ENCODE data around the gene AIM2.
"Not testable (repeated sequence)": the region's sequence is repeated elsewhere in the genome, so short reads cannot be mapped to it uniquely, and the experiment has no call there.

The AIM2 gene, protein sequence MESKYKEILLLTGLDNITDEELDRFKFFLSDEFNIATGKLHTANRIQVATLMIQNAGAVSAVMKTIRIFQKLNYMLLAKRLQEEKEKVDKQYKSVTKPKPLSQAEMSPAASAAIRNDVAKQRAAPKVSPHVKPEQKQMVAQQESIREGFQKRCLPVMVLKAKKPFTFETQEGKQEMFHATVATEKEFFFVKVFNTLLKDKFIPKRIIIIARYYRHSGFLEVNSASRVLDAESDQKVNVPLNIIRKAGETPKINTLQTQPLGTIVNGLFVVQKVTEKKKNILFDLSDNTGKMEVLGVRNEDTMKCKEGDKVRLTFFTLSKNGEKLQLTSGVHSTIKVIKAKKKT

DNA sequence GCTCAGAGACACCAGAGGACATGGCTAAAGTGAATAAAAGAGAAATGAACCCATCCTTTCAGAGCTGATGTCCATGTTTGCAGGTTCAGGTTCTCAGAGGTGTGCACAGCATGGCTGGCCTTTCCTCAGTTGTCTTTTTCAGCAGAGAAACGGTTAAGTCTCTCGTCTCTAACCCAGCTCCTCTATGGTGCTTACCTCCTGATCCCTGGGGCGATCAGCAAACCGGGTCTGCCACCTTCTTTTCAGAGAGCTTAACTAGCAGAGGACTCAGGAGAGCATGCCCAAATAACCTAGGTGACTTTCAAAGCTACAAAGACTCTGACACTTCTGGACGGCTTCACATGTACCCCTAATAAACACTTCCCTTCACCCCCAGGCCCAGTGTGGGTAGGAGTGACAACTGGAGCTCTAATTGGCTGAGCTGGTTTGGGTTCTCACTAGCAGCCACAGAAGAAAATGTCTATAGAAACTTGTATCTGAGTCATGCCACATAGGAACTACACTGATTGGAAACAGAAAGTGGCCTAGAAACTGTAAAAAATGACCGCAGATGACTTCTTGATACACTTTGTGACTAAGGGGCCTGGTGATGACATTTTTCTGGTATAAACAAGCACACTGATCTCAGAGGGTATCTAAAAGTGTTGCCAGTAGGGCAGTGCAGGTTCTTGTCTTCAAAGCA lies at the start of gene AIM2:
Gene AIM2, minus strand, starts transcription at position 329 of the 682 bp plus-strand sequence. CDS start 3,267 bp downstream, outside the sequence.
- DNase-seq = no peak

DNA sequence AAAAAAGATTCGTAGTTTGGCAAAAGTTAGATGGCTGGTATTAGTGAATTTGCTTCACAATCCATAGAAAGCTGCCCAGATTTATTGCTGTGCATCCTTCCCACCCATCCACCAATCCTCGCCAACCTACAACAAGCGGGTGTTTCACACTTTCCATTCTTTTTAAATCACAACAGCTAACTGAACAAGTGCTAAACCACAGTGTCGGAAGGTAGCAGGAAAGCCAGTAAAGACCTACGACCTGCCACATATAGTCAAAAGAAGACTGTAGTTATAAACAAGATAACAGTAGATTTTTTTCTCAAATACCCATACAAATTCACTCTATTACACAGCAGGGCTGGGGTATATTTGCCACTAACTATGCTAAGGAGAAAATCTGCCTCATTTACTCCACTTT lies 47.0 kb upstream of the AIM2 start:
- no peak for DNase-seq

DNA sequence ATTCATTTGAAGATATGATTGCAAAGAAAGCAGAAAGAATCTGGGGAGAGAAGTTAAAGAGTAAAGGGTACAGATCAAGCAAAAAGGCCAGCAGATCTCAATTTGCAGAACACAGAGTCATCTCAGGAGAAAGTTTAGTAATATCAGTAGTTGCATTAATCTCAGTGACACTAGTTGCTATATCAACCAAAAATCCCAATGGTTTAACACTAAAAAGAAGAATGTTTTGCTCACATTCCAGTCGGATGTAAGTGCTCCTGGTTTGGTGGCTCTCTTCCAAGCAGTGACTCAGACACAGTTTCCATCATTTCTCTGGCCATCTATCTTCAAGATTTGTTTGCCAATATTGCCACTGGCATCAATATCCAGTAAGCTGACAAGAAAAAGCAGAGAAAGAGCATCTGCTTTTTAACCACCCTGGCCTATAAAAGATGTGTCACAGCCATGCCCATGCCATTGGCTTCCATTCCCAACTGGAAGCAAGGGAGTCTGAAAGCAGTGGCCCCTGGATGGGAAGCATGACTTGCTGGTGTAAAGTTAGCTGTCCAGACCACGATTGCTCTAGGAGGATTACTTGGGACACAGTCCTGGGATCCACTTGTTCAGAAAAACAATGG lies 45.5 kb upstream of the AIM2 start:
- DNase-seq = no peak

DNA sequence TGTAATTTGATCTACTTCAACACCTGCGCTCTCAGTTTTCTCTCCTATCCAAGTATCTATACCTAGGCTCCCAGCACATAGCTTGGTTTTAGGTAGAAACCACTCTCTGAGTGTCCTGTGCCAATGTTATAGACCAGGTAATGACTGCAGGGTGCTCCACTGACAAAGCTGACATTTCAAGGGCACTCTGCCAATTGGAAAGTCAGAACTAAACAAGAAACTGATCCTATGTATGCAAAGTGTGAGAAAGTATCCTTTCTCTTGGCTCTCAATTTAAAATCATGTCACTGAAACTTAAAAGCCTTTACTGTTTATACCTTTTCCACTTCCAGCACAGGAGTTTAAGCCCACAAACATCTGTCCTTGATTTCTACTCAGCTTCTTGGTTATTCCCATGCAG lies 45.0 kb upstream of the AIM2 start:
- no peak for DNase-seq

DNA sequence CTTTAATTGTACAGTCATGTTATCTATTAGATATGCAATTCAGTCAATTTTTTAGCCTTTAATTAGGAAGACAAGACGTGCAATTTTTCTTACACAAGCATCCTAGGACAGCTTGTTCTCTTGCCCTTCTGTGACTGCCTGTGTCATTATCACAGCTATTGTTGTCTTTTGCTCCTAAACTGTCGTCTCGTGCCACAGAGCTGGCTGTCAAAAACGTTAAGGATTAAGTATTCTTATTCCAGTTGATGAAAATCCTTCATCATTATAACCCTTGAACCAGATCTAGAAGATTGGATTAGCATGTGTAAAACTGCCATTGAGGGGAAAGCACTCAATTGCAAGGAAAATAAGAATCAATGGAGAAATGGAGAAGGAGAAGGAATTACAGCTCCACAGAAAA lies 43.8 kb upstream of the AIM2 start:
- DNase-seq = no peak

DNA sequence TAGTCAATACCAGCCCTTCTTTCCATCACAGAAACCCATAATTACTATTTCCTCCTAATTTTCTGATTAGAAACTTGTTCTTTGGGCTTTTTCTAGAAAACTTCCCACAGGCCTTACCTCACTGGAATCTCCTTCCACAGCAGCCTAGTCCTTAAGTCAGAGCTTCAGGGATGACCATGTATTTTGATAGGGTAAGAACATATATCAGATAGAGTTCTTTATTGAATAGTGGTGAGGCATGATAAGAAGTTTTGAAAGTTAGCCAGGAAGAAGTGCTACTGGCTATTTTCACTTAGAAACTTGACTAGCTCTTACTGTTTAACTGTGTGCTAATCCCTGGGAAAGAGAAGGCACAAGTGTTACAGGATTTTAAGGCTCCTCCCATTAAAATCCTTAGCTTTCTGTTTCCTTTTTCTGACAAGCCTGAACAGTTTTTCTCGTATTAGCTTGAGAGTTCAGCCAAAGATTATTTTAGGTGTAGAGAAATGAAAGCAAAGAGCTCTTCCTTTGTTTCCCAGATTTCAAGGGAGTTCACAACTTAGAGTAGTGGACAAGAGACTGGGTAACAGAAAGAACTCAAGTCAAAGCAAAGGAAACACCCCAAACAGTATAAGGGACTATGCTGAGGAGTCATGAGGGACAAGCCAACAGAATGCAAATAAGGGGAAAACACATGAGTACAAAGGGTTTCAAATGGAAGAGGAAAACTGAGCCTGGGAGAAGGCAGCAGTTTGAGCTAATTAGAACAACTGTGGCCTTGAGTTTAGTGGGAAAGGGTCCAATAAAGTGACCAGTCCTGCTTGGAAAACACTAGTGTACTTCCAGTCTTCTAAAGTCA lies 37.2 kb upstream of the AIM2 start:
- DNase-seq = no peak

DNA sequence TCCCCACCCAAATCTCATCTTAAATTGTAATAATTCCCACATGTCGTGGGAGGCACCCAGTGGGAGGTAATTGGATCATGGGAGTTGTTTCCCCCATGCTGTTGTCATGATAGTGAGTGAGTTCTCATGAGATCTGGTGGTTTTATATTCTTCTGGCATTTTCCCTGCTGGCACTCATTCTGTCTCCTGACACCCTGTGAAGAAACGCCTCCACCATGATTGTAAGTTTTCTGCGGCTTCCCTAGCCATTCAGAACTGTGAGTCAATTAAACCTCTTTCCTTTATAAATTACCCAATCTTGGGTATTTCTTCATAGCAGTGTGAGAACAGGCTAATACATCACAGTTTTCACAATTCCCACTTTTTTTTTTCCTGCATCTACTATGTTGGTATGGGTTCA lies 26.5 kb upstream of the AIM2 start:
- DNase-seq = not testable (repeated sequence)

DNA sequence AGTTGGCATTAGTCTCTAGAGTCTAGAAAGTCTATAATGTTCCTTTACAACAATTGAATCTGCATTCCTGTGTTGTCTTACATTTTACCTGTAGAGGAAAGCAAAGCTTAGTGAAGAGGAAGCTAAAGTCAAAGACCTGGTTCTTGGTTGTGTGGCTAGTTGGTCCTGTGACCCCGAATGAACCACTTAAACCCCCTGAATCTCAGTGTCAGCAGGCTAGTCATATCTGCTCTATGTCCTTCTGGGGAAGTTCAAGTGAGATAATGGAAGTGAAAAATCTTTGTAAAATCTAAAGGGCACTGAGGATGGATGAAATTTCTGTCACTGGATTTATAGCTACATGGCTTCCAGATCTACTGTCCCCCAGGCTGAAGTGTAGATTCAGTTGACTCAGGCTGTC lies 24.0 kb upstream of the AIM2 start:
- DNase-seq = no peak

DNA sequence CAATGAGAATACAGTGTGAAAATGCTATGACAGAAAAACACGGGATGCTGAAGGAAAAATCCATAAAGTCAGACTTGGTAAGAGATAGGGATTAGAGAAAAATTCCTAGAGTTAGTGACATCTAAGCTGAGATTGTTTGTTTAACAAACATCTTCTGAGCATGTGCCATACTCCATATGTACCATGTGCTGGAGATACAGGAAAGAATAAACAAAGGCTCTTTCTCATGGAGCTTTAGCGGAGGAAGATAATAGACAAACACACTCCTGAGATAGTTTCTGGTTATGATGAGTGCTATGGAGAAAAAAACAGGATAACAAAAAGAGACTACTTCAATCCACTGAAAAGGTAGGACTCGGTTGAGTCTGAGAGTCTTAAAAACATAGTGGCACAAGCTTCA lies 22.0 kb upstream of the AIM2 start:
- DNase-seq = no peak

DNA sequence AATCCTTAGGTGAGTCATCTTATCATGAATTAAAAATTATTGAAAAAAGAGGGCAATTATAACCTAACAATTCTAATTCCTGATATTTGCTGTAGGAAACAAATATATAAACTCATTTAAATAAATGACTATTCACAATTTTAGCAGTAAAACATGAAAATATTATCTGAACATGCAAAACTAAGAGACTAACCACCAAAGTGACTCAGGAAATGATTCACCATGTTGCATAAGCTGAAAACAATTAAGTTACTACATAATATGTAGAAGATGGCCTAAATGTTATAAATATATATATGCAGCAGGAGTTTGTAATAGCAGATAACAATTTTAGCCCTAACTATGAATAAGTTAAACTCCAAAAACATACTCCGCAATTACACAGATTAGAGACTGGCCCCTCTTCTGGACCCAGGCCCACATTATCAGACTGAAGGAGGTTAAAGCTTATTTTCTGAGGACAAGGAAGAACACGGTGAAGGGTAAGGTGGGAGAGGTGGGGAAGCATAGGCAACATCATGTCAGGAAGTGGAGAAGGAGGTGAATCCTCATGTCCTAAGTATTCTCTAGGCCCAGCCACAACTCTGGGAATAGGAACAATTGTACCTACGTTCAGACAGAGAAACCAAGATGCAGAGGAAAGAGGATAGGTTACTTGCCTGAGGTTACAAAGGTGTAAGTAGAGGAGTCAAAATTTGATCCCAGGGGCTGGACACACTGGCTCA lies 15.6 kb upstream of the AIM2 start:
- DNase-seq = no peak

DNA sequence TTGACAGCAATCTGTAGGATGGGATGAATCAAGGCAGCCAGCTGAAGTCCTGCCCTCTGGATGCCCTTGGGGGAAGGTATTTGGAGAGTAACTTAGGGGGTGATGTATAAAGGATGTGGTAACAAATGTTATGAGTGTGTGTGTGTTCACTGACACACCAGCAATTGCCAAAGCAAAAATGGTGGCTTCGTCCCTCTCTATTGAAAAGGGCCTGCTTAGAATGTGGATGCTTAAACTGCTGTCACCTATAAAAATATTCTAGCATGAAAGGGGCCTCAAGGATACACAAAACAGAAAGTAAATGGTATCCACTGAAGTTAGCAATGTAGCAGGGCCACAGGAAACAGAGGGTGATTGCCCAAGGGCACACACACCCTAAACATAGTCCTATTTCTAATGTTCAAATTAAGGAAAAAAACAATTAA lies 15.1 kb upstream of the AIM2 start:
- no peak for DNase-seq

DNA sequence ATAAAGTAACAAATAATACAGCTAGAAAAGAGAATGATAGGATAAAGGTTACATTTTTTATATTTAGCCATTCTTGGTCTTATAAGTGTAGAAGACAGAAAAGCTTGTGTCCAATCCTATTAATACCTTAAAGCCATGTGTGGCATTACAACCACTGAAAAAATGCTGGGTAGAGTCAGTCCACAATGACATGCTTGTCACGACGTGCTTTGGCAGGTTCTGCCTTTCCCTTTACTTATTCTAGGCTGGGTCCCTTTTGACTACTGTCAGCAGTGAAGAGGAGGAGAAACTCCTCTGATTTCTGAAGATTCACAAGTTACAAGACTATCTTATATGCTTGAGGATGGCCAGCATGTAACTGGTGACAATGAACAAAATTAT lies 14.6 kb upstream of the AIM2 start:
- DNase-seq = no peak

DNA sequence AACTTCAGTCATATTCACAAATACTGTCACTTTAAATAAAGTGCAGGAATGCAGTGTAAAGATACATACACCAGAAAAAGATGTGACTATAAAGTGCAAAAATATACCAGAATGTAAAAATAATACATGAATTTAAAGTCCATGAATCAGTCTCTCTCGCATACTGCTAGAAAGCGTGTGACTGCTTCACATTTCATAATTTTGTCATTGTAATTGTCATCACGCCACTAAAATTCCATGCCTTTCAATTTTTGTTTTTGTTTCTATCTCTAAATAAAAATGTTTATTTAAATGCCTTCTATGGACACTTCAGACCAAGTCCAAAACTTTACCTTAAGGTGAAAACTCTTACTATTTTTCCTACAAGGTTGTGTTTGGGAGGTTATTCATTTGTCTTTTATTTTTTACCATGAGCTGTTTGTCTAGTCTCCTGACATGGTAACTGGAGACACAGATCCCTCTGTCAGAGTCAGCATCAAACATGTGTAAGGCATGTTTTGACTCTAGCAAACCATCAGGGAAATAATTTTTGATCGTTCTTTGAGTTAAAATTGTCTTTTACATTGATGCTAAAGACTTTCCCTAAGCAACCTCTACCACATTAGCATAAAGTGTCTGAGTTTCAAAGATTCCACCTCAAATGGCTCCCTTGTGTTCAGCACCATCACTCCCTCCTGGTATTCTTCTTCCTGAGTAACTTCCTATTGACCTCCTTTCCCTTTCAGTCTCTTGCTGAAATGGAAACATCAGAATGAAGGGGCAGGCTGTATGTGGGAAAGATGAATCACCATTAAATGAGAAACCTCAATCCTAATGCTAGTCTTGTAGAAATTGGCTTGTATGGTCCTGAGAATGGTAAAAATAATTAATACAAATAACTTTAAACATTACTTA lies 14.0 kb upstream of the AIM2 start:
- DNase-seq = no peak

DNA sequence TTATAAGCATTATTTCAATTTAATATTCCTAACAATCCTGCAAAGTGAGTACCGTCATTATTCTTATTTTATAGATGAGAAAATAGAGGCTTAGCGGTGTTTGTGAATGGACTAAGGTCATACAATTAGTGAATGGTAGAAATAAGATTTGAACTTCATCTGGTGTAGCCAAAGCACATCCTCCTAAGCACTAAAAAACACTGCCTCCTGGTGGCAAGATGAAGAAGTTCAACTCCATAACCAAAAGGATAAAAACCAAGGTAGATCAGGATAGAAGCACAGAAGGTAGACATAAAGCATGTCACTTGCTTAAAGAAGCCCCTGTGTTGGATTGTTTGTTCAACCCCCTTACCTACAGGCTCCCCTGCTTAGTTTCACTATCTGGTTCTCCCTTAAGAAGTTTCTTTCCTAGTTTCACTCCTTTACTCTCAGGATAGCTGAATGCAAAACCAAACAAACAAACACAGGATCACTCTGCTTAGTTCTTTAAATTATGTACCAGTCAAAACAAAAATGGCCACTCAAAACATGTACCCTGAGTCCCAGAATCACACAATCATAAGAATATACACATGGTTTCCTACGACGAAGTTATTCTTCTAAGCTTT lies 12.7 kb upstream of the AIM2 start:
- DNase-seq = no peak

DNA sequence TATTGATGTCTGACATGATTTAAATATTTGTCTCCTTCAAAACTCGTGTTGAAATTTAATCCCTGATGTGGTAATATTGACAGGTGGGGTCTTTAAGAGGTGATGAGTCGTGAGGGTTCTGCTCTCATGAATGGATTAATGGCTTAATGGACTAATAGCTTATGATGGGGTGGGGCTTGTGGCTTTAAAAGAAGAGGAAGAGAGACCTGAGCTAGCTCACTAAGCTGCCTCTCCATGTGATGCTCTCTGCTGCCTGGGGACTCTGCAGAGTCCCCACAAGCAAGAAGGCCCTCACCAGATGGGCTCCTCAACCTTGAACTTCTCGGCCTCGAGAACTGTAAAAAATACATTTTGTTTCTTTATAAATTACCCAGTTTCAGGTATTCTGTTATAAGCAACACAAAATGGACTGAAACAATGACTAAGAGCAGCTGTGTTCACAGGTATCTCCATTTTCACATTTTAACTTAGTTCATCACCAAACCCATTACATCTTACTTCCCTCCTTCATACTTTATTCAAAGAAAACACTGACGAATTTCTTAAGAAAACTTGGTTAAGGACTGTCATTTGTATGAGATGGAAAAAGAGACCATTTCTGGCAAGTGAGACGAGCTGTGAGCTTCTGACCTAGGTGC lies 12.1 kb upstream of the AIM2 start:
- DNase-seq = no peak

DNA sequence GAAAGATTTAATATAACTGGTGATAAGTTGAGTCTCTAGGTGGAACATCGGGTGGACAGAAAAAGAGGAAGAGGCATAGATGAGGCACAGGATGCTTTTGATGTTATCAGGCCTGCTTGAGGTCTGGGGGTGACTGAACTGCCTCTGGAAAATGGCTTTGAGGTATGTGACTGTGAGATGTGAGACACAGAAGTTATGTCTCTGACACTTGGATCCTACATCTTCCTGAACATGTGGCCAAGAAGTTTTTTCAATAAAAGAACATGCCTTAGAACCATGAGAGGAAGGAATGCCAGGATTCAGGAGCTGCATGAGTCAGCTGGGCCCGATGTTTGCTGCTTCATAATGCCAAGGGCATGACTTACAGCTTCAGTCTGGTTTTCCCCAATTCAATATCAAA lies 11.5 kb upstream of the AIM2 start:
- DNase-seq = no peak

DNA sequence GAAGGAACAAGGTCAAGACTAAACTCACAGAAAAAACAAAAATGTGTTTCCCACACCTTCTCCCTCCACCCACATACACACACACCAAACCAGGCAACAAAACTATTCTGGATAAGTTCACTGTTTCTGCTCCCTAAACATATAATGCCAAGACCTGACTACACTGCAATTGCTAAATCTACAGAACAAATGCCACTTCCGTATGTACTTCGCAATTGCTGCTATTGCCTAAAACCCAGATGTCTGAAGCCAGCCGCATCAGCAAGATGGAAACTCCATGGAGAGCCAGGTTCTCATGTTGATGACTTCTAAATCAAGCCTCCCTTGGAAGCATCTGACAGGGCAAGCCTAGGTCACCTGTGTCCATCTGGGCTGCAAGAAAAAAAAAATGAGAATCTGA lies 8.3 kb upstream of the AIM2 start:
- DNase-seq = no peak

DNA sequence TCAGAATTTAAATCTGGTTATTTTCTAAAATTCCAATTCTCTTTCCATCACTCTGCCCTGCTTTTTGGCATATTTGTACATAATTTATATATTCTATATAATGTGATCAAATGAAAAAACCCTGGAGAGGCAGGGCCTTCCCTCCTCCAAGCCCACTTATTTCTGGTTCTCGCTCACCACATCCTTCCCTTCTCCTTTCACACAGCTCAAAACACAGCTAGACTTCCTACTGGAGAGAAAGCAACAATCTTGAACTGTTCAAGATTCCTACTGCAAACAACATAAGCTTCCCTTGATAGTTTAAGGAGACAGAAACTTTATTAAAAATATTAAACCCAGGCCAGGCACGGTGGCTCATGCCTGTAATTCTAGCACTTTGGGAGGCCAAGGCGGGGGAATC lies 7.6 kb upstream of the AIM2 start:
- no peak for DNase-seq

DNA sequence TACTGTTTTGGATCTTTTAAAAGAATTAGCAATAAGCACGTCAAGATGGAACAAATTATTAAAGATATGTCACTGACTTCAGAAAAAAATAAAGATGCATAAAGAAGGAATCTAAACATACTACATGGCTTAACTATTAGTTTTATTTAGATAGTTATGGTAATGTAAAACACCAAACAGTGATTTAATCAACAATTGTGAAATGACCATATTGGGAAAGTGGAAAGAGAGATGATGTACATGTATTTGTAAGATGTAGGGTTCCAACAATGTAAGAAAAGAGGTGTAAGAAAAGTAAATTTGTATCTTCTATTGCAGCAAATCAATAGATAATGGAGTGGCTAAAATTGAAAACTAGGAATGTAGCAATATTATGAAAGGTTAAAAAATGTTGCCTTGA lies 6.4 kb upstream of the AIM2 start:
- no peak for DNase-seq

DNA sequence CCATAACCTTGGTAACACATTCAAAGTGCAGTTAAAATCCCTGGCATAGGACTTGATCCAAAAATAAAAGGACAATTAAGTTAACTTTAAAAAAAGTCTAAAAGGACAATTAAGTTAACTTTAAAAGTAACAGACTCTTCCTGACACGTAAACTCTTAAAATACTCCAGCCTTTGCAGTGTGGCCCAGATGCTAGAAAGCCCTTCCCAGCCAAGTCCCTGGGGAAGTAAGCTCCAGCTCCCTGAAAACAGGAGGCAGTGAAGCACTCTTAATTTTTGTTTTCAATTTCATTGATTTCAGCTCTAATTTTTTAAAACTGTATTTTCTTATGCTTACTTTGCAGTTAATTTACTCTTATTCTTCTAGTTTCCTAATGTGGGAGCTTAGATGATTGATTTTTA lies 5.1 kb upstream of the AIM2 start:
- DNase-seq = no peak

DNA sequence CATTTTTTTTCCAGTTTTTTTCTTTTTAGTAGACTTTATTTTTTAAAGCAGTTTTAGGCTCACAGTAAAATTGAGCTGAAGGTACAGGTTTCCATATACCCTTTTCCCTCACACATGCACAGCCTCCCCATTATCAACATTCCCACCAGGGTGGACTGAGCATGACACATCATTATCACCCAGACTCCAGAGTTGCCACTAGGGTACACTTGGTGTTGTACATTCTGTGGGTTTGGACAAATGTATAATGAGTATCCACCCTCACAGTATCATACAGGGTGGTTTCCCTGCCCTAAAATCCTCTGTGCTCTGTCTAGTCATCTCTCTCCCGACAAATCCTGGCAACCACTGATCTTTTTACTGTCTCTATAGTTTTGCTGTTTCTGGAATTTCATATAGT lies 3.0 kb upstream of the AIM2 start:
- DNase-seq = no peak
